HG02970 (cell line): ENCODE measurements around the gene MAB21L1.

ENCODE experiments used
- ATAC-seq: cut with Tn5 transposase; IDR thresholded peaks from one replicate; pipeline ENCODE4 v1.9.1; 2021; ENCODE audit warnings: mild to moderate bottlenecking, moderate library complexity, moderate number of reproducible peaks; ENCODE audit not compliant: unreplicated experiment, low FRiP score

Gene MAB21L1

DNA sequence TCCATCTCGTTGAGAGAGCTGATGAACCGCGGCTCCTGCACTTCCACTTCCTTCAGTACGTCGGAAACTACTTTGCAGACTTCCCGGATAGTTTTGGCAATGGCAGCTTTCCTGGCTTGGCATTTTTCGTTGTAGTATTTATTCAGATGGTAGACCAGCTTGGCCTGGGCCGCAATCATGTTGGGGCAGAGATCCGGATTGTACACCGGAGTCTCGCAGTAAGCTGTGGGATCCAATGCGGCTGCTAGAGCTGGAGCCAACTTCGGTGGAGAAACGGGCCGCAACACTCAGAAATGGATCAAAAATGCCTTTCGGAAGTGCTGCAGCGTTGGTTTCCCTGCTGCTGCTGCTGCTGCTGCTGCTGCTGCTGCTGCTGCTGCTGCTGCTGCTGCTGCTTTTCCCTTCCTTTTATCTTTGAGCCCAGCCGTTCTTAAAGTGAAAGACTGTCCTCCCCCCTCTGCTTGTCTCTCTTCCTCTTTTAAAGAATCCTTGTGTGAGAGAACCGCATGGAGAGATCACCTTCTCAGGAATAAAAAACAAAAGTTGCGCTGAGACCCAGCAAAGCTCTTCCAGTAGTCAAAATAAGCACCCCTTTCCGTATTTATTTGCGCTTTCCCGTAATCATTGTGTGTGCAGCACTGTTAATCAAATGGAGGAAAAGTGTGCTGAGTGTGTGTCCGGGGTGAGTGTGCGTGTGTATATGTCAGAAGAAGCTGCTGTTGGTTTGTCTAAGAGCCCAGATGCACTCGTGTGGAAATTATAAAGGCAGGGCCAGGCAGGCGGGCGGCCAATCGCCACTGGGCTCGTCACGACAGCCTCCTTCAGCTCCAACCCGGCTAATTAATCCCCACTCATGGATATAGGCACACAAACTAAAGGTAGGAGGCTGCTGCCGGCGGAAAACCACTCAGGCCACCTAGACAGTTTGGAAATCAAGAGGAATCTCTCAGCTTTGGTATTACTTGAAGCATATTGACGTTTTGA lies at the start of gene MAB21L1:
Gene MAB21L1, minus strand, starts transcription at position 730 of the 984 bp plus-strand sequence. Its CDS starts 551 bp downstream, at position 179.
- no peak for ATAC-seq

DNA sequence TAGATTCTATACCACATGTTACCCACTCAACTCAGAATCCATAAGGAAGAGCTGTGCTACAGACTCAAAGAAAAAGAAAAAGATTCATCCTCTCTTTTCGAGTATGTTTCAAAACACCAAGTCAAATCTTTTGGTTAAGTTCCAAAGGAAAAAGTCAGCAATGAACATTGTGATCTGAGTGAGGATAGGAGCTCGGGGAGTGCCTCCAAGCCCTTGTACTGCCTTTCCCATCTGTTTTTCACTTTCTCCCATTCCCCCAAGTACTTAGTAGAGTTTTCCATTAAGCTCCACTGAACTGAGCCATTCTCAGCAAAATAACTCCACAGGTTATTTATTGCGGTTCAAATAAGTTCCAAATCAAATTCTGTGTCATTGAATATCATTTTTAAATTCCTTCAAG lies 47.7 kb upstream of the MAB21L1 start:
- ATAC-seq = no peak

DNA sequence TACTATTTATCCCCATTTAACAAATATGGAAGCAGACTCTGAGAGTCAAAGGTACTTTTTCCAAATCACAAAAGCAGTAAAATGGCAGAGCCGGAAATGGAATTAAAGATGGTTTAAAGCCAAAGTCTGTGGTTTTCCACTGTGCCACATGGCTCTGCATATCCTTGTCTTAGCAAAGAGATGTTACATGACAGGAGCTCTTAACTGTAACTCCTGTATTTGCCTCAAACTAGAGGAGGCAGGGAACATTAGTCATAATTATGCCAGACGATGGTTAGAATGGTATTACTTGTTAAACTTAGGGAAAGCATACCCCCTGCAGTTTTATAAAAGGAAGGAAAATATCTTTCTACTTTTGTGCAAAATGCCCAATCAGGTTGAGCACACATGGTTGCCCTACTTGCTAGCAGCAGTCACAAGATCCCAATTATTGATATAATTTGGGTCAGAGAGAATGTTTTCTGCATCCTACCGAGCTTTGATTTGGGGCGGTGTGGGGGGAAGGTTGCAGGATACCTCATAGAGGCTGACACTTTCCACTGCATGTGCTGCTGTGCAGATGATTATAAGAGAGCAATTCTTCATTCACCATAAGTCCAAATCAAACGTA lies 42.0 kb upstream of the MAB21L1 start:
- ATAC-seq = no peak

DNA sequence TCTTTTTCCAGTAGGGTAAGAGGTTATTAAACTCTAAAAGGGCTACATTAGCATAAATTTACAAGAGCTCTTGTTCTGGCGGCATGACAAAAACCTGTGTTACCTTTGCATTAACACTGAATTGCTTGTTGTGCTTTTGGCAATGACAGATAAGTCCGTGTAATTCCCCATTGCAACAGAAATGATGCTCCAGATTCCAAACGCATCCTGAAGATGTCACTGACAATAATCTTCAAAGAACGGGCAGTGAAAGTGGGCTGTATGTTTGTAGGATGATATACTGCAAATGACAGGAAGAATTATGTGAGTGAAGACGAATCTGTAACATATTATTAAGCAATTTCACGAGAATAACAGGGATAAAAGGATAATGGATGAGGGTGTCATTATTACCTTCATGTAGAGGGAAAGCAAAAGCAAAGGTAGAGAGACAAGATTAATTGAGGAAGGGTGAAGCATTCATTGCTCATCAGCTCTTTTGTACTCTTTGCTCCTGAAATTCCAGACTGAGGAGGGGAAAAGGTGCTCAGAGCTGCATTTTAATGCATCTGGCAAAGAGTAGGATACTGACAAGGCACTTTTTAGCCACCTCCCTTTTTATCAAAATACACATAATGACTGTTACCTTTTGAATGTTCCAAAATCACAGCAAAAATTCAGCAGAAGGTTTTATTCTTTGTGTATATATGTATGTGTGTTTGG lies 38.5 kb upstream of the MAB21L1 start:
- ATAC-seq = no peak

DNA sequence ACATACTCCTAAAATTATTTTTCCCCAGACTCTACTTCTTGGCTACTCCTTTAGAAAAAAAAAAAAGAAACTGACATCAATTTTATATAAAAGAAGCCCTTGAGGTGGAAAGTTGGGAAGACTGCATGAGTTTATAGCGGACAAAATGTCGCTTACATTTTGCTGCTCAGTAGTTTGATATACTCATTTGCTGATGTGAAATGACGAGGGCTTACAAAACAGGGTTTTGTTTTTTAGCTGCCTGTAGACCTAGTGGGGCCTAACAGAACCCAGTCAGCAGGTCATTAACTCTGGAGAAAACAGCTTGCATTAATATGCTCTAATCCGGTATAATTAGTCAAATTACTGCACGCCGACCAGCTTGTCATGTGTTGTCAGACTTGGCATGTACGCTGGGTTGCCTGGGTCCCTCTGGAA lies 37.6 kb upstream of the MAB21L1 start:
- ATAC-seq = no peak

DNA sequence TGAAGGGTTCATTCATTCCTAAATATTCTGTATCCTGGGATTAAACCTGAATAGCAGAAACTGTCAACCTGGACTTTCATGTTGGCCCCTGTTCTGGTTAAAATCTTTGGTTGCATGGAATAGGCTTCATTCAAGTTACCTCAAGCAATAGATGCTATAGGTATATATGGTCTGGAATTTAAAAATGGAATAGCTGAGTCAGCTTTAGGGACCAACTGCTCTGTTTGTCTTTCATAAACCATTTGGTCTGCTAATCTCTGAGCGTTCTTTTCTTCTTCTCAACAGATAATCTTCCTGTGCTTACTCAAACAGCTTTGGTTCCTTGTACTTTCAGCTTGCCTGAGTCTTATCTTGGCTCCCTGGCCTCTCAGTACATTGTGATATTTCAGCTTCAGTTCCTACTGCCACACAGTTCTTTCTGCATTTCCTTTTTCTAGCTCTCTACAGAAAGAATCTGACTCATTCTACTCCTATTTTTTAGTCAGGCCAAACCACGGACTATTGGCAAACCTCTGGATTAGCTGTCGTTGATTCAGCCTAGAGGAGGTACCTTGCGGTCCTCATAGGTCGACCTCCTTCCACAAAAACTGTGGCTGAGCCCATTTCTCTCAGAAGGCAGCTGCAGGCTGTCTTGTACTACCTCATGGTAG lies 35.9 kb upstream of the MAB21L1 start:
- ATAC-seq = no peak

DNA sequence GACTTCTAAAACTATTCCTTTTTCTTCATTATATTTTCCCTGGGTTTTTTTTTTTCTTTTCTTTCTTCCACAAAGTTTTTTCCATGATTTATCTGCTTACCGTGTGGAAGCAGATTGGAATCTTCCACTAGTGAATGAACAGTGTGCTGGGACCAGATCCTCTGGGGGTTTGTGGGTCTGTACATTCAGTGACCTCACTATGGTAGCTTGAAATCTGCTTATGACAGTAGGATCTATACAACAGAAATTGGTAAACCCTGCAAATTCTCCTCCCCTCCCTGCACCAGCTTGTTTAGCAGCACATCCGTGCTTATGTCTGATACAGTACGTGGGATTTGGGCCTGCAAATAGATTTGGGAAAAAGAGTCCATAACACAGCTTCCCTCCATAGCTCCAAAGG lies 26.0 kb upstream of the MAB21L1 start:
- ATAC-seq = no peak

DNA sequence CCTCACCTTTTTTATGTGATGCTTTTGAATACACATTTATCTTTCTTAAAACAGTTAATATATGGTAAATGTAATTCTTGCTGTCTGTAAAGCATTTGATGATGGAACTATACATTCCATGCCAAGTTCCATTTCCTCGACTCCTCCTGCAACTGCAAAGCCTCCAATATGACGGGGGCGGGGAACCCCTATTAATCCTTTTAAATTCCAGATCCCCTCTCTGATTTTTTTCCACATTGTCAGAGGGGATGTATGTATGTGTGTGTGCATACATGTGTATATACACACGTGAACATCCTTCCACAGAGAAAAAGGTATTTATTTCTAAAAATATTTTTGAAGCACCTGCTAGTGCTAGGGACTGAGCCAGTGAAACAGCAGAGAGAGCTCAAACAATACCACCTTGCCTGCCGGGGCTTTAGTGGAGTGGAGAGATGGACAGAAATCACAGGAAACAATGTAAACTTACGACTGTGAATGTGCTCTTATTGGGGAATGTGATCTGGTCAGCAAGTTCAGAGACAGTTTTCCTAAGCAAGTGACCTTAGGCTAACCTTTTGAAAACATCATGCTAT lies 25.3 kb upstream of the MAB21L1 start:
- no peak for ATAC-seq

DNA sequence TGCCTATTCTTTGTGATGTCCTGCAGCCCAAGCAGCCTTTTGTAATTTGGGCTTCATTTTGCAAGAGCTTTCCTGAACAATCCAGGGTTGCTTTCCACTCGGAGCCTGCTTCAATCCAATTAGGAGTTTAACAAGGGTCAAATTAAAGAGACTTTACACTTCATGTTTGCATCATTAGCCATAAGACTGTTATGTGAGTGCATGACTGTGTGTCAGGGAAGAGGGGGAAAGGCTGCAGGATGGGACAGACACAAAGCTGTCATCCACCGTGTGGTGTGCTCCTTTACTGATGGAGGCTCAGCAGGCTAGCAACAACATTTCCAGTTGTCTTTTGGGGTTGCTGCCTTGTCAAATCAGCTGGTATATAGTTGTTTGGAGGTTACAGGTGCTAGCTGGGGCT lies 23.7 kb upstream of the MAB21L1 start:
- ATAC-seq = no peak

DNA sequence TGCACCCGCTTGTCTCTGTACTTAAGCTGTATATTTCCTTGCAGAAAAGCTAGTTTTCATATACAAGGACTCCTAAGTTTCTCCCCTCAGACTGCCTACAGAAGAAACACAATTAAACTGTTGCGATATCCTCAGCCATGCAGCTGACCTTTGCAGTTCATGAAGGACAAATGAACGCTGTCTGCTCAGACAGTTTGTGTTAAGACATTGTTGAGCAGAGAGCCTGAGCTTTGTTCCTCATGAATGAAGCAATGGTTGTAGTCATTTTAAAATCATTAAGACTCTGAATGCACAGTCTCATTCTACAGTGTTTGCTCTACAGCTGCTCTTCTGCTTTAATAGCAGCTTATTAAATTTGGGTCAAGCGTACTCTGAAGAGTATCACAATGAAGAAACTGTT lies 23.2 kb upstream of the MAB21L1 start:
- ATAC-seq = no peak

DNA sequence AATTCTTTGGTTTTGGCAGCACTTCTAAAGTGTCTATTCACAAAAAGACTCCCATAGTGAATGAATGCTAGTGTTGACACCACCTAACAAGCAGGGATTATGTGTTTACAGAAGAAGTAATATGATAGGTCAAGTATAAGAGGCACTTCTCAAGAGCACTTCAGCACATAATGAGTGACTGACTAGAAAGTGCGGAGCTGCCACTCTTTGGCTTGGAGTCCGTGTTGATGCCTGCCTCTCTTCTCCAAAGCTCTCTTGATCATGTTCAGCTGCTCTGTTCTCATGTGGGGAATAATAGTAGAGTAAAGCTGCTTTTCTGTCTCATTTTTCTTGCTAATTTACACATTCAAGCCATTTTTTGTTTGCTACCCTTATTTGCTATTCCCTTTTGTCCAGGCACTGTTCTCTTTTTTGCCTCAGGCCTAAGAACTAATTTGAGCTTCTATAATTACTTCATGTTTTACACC lies 22.7 kb upstream of the MAB21L1 start:
- no peak for ATAC-seq

DNA sequence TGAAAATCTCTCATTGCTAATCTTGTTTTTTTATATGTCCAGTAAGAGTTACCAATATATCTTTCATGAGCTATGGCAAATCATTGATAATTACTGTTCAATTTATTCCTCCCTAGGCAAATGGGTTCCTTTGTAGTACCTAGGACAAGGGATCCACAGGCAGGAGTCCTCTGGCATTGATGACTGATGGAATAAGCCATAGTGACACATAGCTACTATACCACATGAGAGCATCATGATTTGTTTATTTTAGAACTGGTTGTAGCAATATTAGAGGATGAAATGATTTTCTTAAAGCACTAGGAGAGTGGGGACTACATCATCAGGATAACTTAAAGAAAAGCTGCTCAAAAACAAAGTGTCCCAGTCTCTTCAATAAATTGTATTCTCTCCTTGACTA lies 21.7 kb upstream of the MAB21L1 start:
- ATAC-seq = no peak

DNA sequence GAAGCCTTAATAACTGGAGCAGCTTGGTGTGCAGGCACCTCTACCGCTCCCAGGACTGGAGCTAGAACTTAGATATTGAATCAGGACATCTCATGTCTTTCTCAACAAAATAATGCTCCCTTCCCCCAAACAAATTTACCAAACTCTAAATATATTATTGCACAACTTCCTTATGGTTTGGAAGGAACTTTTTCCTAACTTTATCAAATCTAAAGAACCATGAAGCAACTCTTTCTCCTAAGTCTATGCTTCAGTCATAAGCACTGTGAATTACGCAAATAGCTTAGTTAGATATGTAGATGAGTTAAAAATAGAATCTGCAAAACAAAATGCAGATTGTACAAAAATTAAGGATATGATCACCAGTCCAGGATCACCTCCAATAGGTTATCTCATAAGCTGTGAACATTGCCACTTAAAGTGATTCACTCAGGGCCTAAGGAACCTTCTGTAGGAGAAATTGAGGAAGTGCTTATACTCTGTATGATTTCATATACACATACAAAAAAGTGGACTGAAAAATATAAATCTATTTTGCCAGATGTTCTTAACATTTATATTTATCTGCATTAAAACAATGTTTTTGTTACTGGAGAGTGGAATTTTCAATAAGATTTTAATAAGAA lies 20.4 kb upstream of the MAB21L1 start:
- ATAC-seq = no peak

DNA sequence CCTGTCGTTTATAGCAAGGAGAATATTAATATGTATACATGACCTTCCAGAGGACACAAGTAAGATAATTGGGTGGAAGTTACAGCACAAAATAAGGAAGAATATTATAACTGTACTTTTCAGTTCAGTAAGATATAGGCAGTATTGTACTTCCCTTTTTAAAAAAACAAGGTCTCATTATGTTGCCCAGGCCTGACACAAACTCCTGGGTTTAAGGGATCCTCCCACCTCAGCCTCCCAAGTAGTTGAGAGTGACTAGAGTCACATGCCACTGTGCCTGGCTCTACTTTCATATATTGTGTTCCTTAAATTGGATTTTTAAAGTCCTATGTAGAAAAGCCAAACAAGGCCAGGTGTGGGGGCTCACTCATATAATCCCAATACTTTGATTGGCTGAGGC lies 19.5 kb upstream of the MAB21L1 start:
- ATAC-seq = no peak

DNA sequence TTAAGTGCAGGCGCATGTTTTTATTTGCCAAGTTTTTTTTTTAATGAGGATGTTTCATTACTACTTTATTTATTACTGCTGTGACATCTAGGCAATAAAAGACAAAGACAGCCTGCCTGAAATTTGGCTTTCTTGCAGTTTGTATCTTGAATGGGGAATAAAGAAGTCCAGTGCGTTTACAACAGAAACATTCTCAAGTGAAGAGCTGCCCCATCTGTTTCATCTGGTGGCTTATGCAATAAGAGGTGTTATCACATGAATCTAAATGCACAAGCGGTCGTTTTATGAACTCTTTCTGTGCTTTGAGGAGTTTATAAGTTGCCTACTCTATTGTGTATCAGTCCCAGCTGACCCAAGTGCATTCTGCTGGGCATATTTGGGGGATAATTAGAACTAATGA lies 12.6 kb upstream of the MAB21L1 start:
- no peak for ATAC-seq

DNA sequence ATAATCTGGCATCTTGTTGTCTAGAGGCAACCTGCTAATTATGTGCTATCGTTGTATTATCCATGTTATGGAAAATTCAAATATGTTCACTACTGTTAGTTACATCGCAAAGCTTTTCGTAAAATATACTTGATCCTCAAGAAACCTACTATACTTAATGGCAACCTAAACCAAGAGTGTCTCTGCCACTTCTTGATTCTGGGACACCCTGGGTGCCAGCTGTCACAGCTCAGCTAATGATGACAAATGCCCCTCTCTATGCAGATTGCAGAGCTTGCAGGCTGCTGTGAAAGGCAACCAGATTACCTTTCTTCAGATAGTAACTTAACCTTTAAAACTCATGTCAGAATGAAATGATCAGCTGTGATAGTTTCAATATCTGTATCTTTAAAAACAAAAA lies 8.9 kb upstream of the MAB21L1 start:
- ATAC-seq = no peak

DNA sequence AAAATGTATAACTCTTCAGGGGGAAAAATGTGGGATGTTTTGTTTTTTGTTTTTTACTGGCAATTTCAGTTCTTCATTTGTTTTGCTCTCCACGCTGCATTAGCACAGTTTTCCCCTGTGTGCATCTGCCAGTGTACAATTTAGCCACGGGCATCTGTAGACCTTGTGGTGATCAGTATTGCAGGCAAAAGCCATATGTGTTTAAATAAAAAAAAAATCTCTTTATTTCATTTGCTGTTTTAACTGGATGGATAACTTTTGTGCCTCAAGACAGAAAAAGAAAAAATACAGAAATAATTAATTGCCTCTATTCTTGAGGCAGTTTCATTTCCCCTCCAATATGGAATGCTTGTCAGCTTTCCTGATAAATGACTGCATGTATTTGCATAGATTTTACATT lies 7.9 kb upstream of the MAB21L1 start:
- no peak for ATAC-seq

DNA sequence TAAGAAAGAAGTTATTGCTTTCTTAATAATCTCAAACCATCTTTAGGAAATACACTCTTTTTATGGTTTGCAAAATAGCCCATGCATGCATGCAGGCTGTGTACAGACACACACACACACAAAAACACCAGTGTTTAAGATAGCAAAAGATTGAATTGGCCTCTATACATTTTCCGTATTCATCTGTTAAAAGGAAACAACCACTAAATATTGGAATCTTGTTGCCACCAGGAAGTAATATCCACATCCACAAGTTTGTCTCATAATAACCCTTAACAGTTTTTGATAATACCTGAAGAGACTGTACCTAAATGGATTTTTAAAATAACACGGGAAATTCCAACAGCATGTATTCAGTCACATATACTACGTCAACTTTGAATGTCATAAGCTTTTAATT lies 7.3 kb upstream of the MAB21L1 start:
- ATAC-seq = no peak

DNA sequence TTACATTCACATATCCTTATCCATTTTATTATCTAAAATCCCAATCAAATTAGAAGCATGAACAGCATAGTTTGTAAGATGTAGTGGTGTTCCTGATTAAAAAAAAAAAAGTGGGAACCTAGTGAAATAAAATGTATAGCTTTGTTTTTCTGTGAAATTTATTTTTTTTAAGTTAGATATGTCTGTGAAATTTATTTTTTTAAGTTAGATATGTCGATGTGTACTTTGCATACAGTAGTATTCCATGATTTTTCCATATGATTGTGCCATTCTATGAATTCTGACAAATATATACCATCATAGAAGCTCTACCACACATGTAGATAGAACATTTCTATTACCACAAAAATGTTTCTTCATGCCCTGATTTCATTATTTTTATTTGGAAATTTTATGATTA lies 6.0 kb upstream of the MAB21L1 start:
- no peak for ATAC-seq

DNA sequence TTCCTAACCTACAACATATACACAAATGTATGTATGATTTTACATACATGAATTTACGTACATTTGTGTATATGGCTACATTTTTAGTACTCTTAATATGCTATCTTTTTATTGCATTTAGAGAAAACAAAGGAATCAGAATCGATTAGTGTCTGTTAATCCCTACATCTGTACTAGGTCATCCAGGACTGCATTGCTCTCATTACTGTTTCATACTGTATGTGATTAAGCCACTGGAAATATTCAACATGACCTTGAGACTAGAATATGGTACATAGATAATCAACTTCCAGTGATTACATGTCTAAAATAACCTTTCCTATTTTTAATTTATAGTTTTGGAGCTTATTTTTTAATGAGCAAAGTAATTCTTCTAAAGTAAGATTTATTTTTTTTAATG lies 5.3 kb upstream of the MAB21L1 start:
- no peak for ATAC-seq
